Choroid plexus epithelial cell (primary cell): ENCODE data around the gene REN.

ENCODE experiments used
- DNase-seq: peaks from one replicate; pipeline ENCODE4 v3.0.0-alpha.2; 2010; ENCODE audit warnings: low read depth
- H3K4me3 ChIP-seq: 2 replicates; pipeline ENCODE4 v1.5.1; 2011; ENCODE audit warnings: low read depth, mild to moderate bottlenecking, control low read depth, low read length, moderate library complexity
- TF ChIP-seq, protein P1 (sequence below): conservative IDR thresholded peaks from 2 replicates; pipeline ENCODE4 v1.5.1; 2011; ENCODE audit warnings: low read depth, mild to moderate bottlenecking, control low read depth, inconsistent platforms, low read length, moderate library complexity

REN gene

DNA sequence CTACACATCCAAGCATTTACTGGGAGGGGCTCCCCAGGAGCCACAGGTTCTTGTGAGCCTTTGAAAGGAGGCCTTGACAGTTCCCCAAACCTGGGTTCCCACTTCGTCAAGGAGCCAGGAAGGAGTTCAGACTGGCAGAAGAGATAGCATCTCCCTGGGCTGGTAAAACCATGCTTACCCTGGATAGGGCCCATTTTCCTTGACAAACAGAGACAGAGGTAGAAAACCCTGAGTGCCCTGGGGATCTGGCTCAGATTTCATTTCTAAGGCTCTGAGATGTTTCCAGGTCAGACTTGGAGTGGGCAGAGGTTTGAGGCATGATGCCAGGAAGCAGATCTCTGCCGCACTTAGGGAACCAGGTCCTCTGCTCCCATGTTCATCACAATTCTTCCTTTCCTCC lies 17.0 kb downstream of the REN start:
- no peak overlapping the region for H3K4me3 ChIP-seq
- DNase-seq = no peak
- TF ChIP-seq, protein P1, sequence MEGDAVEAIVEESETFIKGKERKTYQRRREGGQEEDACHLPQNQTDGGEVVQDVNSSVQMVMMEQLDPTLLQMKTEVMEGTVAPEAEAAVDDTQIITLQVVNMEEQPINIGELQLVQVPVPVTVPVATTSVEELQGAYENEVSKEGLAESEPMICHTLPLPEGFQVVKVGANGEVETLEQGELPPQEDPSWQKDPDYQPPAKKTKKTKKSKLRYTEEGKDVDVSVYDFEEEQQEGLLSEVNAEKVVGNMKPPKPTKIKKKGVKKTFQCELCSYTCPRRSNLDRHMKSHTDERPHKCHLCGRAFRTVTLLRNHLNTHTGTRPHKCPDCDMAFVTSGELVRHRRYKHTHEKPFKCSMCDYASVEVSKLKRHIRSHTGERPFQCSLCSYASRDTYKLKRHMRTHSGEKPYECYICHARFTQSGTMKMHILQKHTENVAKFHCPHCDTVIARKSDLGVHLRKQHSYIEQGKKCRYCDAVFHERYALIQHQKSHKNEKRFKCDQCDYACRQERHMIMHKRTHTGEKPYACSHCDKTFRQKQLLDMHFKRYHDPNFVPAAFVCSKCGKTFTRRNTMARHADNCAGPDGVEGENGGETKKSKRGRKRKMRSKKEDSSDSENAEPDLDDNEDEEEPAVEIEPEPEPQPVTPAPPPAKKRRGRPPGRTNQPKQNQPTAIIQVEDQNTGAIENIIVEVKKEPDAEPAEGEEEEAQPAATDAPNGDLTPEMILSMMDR = no peak

- DNase-seq = no peak
- TF ChIP-seq, protein P1 = no peak
- H3K4me3 ChIP-seq = no peak overlapping the region
These were observed 18.4 kb downstream of the REN start for GRCh38 chr1:204147406-204148383.

DNA sequence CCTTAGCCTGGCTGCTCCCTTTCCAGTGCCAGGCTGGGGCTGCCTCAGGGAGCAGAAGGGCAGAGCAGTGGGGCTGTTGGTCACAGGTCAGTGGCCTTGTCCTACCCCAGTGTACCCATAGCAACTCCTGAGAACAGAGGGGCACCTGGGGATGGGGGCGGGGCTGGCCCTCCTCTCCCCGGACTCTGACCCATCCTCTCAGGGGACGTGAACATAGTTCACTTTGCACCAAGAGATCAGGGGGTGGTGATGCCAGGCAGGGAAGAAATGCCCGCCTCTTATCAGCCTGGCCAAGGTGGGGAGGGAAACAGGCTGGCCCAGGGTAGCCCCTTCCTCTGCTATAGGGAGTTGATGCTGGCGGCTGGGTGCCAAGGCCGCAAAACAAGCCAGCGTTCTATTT lies 19.2 kb downstream of the REN start:
- TF ChIP-seq, protein P1 = no peak
- DNase-seq = no peak
- no peak overlapping the region for H3K4me3 ChIP-seq

DNA sequence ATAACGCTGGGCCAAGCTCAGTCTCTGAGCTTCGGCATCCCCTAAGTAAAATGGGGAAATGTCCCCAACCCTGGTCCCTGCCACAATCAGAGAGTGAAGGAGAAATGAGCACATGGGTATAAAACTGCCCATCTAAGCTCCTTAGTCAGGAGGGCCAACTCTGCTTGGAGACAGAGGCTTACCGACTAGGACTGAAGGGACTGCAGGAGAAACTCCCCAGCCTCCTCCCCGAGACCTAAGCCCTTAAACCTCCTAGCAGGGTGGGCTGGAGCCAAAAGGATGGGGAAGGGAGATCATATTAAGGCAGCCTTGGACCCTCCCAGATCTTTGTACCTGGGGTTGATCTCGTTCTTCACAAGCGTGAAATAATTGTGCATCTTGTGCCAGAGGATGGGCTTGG lies 19.8 kb downstream of the REN start:
- H3K4me3 ChIP-seq = no peak overlapping the region
- DNase-seq = no peak
- TF ChIP-seq, protein P1 = no peak

- no peak for DNase-seq
- TF ChIP-seq, protein P1 = no peak
- H3K4me3 ChIP-seq = no peak overlapping the region
These were observed 21.1 kb downstream of the REN start for GRCh38 chr1:204145033-204145504.

- TF ChIP-seq, protein P1 = no peak
- no peak for DNase-seq
- H3K4me3 ChIP-seq = no peak overlapping the region
These were observed 22.7 kb downstream of the REN start for GRCh38 chr1:204143276-204144041.
